Memory B cell (primary cell): ENCODE measurements around the gene FBXO2.
"Not testable (repeated sequence)": the region's sequence is repeated elsewhere in the genome, so short reads cannot be mapped to it uniquely, and the experiment has no call there.

Experiments used
- ATAC-seq: fragments of 150-1000 bp; cut with Tn5 transposase; 2 replicates; pipeline ENCODE4 v1.10.0; 2021; ENCODE audit warnings: low read depth, mild to moderate bottlenecking, moderate library complexity
- DNase-seq, 2 donors: peaks; one replicate each; pipeline ENCODE4 v3.0.0; 2022; ENCODE audit warnings: low spot score in 2 of 2
- H3K27ac Mint-ChIP-seq: one replicate; pipeline ENCODE4 v1.8.0; 2022; ENCODE audit warnings: mild to moderate bottlenecking, moderate library complexity, mixed read lengths
- H3K27me3 Mint-ChIP-seq: one replicate; pipeline ENCODE4 v1.8.0; 2022; ENCODE audit warnings: mixed read lengths
- H3K36me3 Mint-ChIP-seq: one replicate; pipeline ENCODE4 v1.8.0; 2022; ENCODE audit warnings: mild to moderate bottlenecking, mixed read lengths
- H3K4me1 Mint-ChIP-seq: one replicate; pipeline ENCODE4 v1.8.0; 2022; ENCODE audit warnings: mixed read lengths
- H3K4me3 Mint-ChIP-seq: one replicate; pipeline ENCODE4 v1.8.0; 2022; ENCODE audit warnings: mild to moderate bottlenecking, moderate library complexity, mixed read lengths
- H3K9me3 Mint-ChIP-seq: one replicate; pipeline ENCODE4 v1.8.0; 2022; ENCODE audit warnings: mixed read lengths

FBXO2 gene

GRCh38 chr1:11617741-11618140, 36.5 kb downstream of the FBXO2 start:
- Mint-ChIP-seq H3K27ac (no peak overlapping the region), H3K9me3 (no peaks in the 10 kb centered on the region), H3K4me3 (no peak overlapping the region), H3K36me3 (no peaks in the 10 kb centered on the region), H3K27me3 (peaks cover 10% of the 10 kb centered on the region), H3K4me1 (no peaks in the 10 kb centered on the region)
- ATAC-seq (no peak), DNase-seq (no peak)

GRCh38 chr1:11617314-11617713, 36.9 kb downstream of the FBXO2 start:
- DNase-seq (no peak), ATAC-seq (no peak)
- Mint-ChIP-seq H3K4me3 (no peak overlapping the region), H3K27ac (no peak overlapping the region), H3K9me3 (no peaks in the 10 kb centered on the region), H3K27me3 (peaks cover 10% of the 10 kb centered on the region), H3K4me1 (no peaks in the 10 kb centered on the region), H3K36me3 (no peaks in the 10 kb centered on the region)

GRCh38 chr1:11616766-11617165, 37.5 kb downstream of the FBXO2 start:
- no peak for ATAC-seq

GRCh38 chr1:11615090-11615489, 39.1 kb downstream of the FBXO2 start:
- DNase-seq (no peak), ATAC-seq (no peak)
- H3K36me3 Mint-ChIP-seq, result no peaks in the 10 kb centered on the region
- no peak overlapping the region for H3K27ac Mint-ChIP-seq
- H3K27me3 Mint-ChIP-seq, result peaks cover 7% of the 10 kb centered on the region
- no peak overlapping the region for H3K4me3 Mint-ChIP-seq
- H3K4me1 Mint-ChIP-seq, result no peaks in the 10 kb centered on the region
- no peaks in the 10 kb centered on the region for H3K9me3 Mint-ChIP-seq

More at GRCh38 chr1:11616766-11617165, 37.5 kb downstream of the FBXO2 start:
- Mint-ChIP-seq H3K9me3 (no peaks in the 10 kb centered on the region), H3K36me3 (no peaks in the 10 kb centered on the region), H3K4me3 (no peak overlapping the region), H3K27ac (no peak overlapping the region), H3K4me1 (no peaks in the 10 kb centered on the region), H3K27me3 (peaks cover 7% of the 10 kb centered on the region)
- DNase-seq, result no peak

- no peak overlapping the region for H3K4me3 Mint-ChIP-seq
Observed at GRCh38 chr1:11613347-11613746, 40.9 kb downstream of the FBXO2 start.

GRCh38 chr1:11611638-11612327, 42.4 kb downstream of the FBXO2 start:
- ATAC-seq, result no peak
- peaks cover 4% of the 10 kb centered on the region for H3K27me3 Mint-ChIP-seq
- H3K4me1 Mint-ChIP-seq, result no peaks in the 10 kb centered on the region
- H3K36me3 Mint-ChIP-seq, result no peaks in the 10 kb centered on the region
- H3K9me3 Mint-ChIP-seq, result peaks cover 2% of the 10 kb centered on the region
- DNase-seq, result no peak
- no peak overlapping the region for H3K27ac Mint-ChIP-seq
- H3K4me3 Mint-ChIP-seq, result no peak overlapping the region

More at GRCh38 chr1:11613347-11613746, 40.9 kb downstream of the FBXO2 start:
- Mint-ChIP-seq H3K27ac (no peak overlapping the region), H3K27me3 (peaks cover 10% of the 10 kb centered on the region), H3K36me3 (no peaks in the 10 kb centered on the region), H3K9me3 (no peaks in the 10 kb centered on the region), H3K4me1 (no peaks in the 10 kb centered on the region)
- ATAC-seq (no peak), DNase-seq (no peak)

- no peak for DNase-seq
- H3K27ac Mint-ChIP-seq, result no peak overlapping the region
- peaks cover 3% of the 10 kb centered on the region for H3K9me3 Mint-ChIP-seq
- H3K4me1 Mint-ChIP-seq, result no peaks in the 10 kb centered on the region
- ATAC-seq, result no peak
- peaks cover 5% of the 10 kb centered on the region for H3K27me3 Mint-ChIP-seq
- no peak overlapping the region for H3K4me3 Mint-ChIP-seq
- H3K36me3 Mint-ChIP-seq, result peaks cover under 1% of the 10 kb centered on the region
Observed at GRCh38 chr1:11610629-11611180, 43.5 kb downstream of the FBXO2 start.

GRCh38 chr1:11609378-11609777, 44.9 kb downstream of the FBXO2 start:
- not testable (repeated sequence) for H3K4me1 Mint-ChIP-seq, H3K9me3 Mint-ChIP-seq, H3K27ac Mint-ChIP-seq, H3K4me3 Mint-ChIP-seq, DNase-seq, H3K36me3 Mint-ChIP-seq, H3K27me3 Mint-ChIP-seq, ATAC-seq

- not testable (repeated sequence) for H3K36me3 Mint-ChIP-seq, H3K4me1 Mint-ChIP-seq, H3K27ac Mint-ChIP-seq, ATAC-seq, H3K4me3 Mint-ChIP-seq, H3K9me3 Mint-ChIP-seq, DNase-seq, H3K27me3 Mint-ChIP-seq
Observed at GRCh38 chr1:11608596-11609130, 45.6 kb downstream of the FBXO2 start.

GRCh38 chr1:11606775-11607174, 47.5 kb downstream of the FBXO2 start:
- Mint-ChIP-seq H3K4me1 (no peaks in the 10 kb centered on the region), H3K9me3 (peaks cover 3% of the 10 kb centered on the region), H3K4me3 (no peak overlapping the region), H3K27ac (no peak overlapping the region), H3K27me3 (peaks cover 13% of the 10 kb centered on the region), H3K36me3 (peaks cover 2% of the 10 kb centered on the region)
- no peak for ATAC-seq
- no peak for DNase-seq

GRCh38 chr1:11602981-11603380, 51.2 kb downstream of the FBXO2 start:
- Mint-ChIP-seq H3K4me1 (no peaks in the 10 kb centered on the region), H3K4me3 (no peak overlapping the region), H3K27ac (no peak overlapping the region), H3K9me3 (peaks cover 3% of the 10 kb centered on the region), H3K27me3 (peaks cover 9% of the 10 kb centered on the region), H3K36me3 (peaks cover 2% of the 10 kb centered on the region)
- no peak for DNase-seq
- no peak for ATAC-seq

- H3K9me3 Mint-ChIP-seq, result peaks cover 3% of the 10 kb centered on the region
- peaks cover 2% of the 10 kb centered on the region for H3K36me3 Mint-ChIP-seq
- ATAC-seq (no peak), DNase-seq (no peak)
- H3K4me3 Mint-ChIP-seq, result no peak overlapping the region
- no peak overlapping the region for H3K27ac Mint-ChIP-seq
- H3K4me1 Mint-ChIP-seq, result no peaks in the 10 kb centered on the region
- H3K27me3 Mint-ChIP-seq, result peaks cover 9% of the 10 kb centered on the region
Observed at GRCh38 chr1:11602424-11602823, 51.8 kb downstream of the FBXO2 start.

- peaks cover 2% of the 10 kb centered on the region for H3K36me3 Mint-ChIP-seq
- no peaks in the 10 kb centered on the region for H3K4me1 Mint-ChIP-seq
- peaks cover 18% of the 10 kb centered on the region for H3K27me3 Mint-ChIP-seq
- DNase-seq, result no peak
- no peaks in the 10 kb centered on the region for H3K9me3 Mint-ChIP-seq
- no peak overlapping the region for H3K27ac Mint-ChIP-seq
- H3K4me3 Mint-ChIP-seq, result no peak overlapping the region
- ATAC-seq, result no peak
Observed at GRCh38 chr1:11600836-11601235, 53.4 kb downstream of the FBXO2 start.

- Mint-ChIP-seq H3K27me3 (peaks cover 20% of the 10 kb centered on the region), H3K27ac (no peak overlapping the region), H3K9me3 (no peaks in the 10 kb centered on the region), H3K4me3 (no peak overlapping the region), H3K36me3 (no peaks in the 10 kb centered on the region), H3K4me1 (no peaks in the 10 kb centered on the region)
- DNase-seq (no peak), ATAC-seq (no peak)
Observed at GRCh38 chr1:11599891-11600576, 54.2 kb downstream of the FBXO2 start.
